Dermis microvascular lymphatic vessel endothelial cell (primary cell): ENCODE data around the gene SLC22A17. TPM values are rescaled to one million over a fixed set of nuclear protein-coding genes. Genes with fewer than 3 reads are reported as not detected.

Experiments used
- DNase-seq, 2 donors: peaks; one replicate each; pipeline versions ENCODE4 v3.0.0 to v3.0.0-alpha.2; 2010; ENCODE audit warnings: low read depth in 2 of 2
- total RNA-seq: library from RNA; depleted of rRNA; stranded (reverse); fragments of >200 nt; gene quantifications from 2 replicates; pipeline ENCODE4 v1.2.1, GENCODE V29; 2014

Gene SLC22A17
- total RNA-seq, 1 donor from 2014 or later, result 0.13 TPM

GRCh38 chr14:23308721-23309445 lies 43.8 kb downstream of the SLC22A17 start:
- DNase-seq, result no peak

GRCh38 chr14:23307687-23308644 lies 44.7 kb downstream of the SLC22A17 start:
- DNase-seq, result no peak

GRCh38 chr14:23307146-23307530 lies 45.5 kb downstream of the SLC22A17 start:
- no peak for DNase-seq

- peak; percentile 78 to 93 for DNase-seq
These were observed 46.1 kb downstream of the SLC22A17 start, which contains the start of gene BCL2L2 for GRCh38 chr14:23306412-23307145. BCL2L2 (plus strand) TSS chr14:23306833; CDS start chr14:23307768, 935 bp downstream.

GRCh38 chr14:23302290-23303225 lies 50.1 kb downstream of the SLC22A17 start, which contains the start of gene PPP1R3E:
PPP1R3E (minus strand) TSS chr14:23302859; CDS start chr14:23302576, 283 bp downstream.
- peak in 1 of 2 donors; percentile 63 for DNase-seq

- DNase-seq, result no peak
These were observed 50.8 kb downstream of the SLC22A17 start for GRCh38 chr14:23301969-23302289.

- DNase-seq, result peak; percentile 95 to 99
These were observed 51.3 kb downstream of the SLC22A17 start for GRCh38 chr14:23301288-23301968.

GRCh38 chr14:23300687-23301223 lies 51.9 kb downstream of the SLC22A17 start:
- peak in 1 of 2 donors; percentile 47 for DNase-seq

- no peak for DNase-seq
These were observed 52.6 kb downstream of the SLC22A17 start for GRCh38 chr14:23299986-23300686.

- peak in 1 of 2 donors; percentile 68 for DNase-seq
These were observed 53.3 kb downstream of the SLC22A17 start for GRCh38 chr14:23299211-23299957.

- no peak for DNase-seq
These were observed 54.9 kb downstream of the SLC22A17 start for GRCh38 chr14:23297611-23298277.

- DNase-seq, result no peak
These were observed 55.6 kb downstream of the SLC22A17 start for GRCh38 chr14:23297096-23297495.

Other genes with a start within 250 kb of the SLC22A17 start
- not detected in 2 replicates for gene CIROP, start 247.9 kb downstream of the SLC22A17 start, total RNA-seq
- gene CEBPE, start 233.6 kb downstream of the SLC22A17 start, total RNA-seq, result not detected in 2 replicates
- gene SLC7A8, start 169.2 kb downstream of the SLC22A17 start, total RNA-seq, result 0.13 and 1.0 TPM in 2 replicates
- gene RNF212B, start 115.0 kb downstream of the SLC22A17 start, total RNA-seq, result not detected in 2 replicates
- gene HOMEZ, start 66.8 kb downstream of the SLC22A17 start, total RNA-seq, result 3.1 and 4.6 TPM in 2 replicates
- gene PPP1R3E, start 50.0 kb downstream of the SLC22A17 start, total RNA-seq, result 1.7 and 2.9 TPM in 2 replicates
- 10.9 and 16.3 TPM in 2 replicates for gene BCL2L2, start 46.1 kb downstream of the SLC22A17 start, total RNA-seq
- 67.0 and 90.6 TPM in 2 replicates for gene PABPN1, start 31.4 kb downstream of the SLC22A17 start, total RNA-seq
- not detected in 2 replicates for gene EFS, start 12.3 kb upstream of the SLC22A17 start, total RNA-seq
- gene IL25, start 19.9 kb upstream of the SLC22A17 start, total RNA-seq, result under 0.01 TPM in 1 of 2 replicates, not detected in the other
- gene CMTM5, start 24.2 kb upstream of the SLC22A17 start, total RNA-seq, result not detected in 2 replicates
- gene MYH6, start 55.4 kb upstream of the SLC22A17 start, total RNA-seq, result not detected in 2 replicates
- not detected in 2 replicates for gene MYH7, start 82.8 kb upstream of the SLC22A17 start, total RNA-seq
- gene NGDN, start 116.8 kb upstream of the SLC22A17 start, total RNA-seq, result 35.8 and 36.7 TPM in 2 replicates
- 0.13 TPM in 2 replicates for gene ZFHX2, start 198.9 kb upstream of the SLC22A17 start, total RNA-seq
- gene THTPA, start 203.4 kb upstream of the SLC22A17 start, total RNA-seq, result 4.6 and 7.3 TPM in 2 replicates
- gene AP1G2, start 214.9 kb upstream of the SLC22A17 start, total RNA-seq, result 20.4 and 28.6 TPM in 2 replicates
- gene JPH4, start 225.9 kb upstream of the SLC22A17 start, total RNA-seq, result under 0.01 and 0.13 TPM in 2 replicates